GM11168 (cell line): ENCODE data around the gene C2CD4D.

Experiments used
- in situ Hi-C: fragments of 300-500 bp; cut with MboI; formaldehyde crosslinking; loops from one replicate; pipeline ENCODE4 v1.12.0; 2022; ENCODE audit warnings: low sequenced_read_pairs; ENCODE audit not compliant: unreplicated experiment

The C2CD4D gene

DNA sequence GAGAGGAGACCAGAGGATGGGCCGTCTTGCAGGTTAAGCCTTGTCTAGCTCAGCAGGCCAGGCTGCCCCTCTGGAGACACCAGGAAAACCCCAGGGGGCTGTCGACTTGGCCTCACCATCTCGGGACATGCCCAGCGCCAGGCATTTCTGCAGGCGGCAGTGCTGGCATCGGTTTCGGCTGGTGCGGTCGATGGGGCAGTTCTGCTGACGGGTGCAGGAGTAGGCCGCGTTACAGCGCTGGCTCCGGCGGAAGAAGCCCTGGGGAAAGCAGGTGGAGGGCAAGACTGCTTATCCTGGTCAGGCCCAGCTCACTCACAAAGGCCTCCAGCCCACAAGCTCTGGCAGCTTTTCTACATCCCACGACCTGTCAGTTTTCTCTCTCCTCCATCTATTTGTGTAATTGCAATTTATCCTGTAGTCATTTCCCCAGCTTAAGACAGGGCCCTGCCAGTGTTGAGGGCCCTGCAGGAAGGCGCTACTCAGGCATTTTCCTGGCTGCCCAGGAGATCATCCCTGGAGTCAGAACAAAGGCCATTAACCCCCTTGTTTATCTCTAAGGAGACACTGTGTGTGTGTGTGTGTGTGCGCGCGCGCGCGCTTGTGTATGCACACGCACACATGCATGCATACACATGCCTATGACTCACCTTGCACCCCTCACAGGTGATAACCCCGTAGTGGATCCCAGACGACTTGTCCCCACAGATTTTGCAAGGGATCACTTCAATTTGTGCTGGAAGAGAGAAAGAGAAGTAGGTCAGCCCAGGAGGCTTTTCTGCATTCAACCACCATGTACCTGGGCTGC lies 22.9 kb downstream of the C2CD4D start:
- in situ Hi-C loops = no loop called here

DNA sequence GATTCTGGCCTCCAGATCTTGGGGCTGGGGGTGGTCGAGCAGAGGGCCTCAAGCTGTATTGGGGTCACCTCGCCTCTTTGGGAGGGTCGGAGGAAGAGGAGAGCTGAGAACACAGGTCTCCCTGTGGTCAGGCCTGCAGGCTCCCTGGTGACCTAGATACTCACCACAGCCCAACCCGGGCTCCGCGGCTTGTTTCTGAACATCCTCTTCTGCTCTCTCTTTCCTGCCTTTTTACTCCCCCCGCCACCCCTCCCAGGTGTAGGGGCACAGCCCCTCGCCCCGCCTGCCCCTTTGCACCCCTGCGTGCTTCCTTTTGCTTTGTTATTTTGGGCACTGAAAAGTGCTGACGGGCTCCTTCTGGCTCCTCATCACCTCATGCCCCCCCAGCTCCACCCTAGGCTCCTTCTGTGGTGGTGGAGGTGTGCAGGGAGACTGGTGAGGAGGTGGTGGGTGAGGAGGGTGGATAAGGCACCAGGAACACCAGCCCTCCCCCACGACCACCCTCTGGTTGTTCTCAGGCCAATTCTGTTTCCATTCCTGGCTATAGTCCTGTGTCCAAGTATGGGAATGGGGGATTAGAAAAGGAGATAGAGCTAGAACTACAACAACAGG lies 23.8 kb downstream of the C2CD4D start:
- in situ Hi-C loops = no loop called here

DNA sequence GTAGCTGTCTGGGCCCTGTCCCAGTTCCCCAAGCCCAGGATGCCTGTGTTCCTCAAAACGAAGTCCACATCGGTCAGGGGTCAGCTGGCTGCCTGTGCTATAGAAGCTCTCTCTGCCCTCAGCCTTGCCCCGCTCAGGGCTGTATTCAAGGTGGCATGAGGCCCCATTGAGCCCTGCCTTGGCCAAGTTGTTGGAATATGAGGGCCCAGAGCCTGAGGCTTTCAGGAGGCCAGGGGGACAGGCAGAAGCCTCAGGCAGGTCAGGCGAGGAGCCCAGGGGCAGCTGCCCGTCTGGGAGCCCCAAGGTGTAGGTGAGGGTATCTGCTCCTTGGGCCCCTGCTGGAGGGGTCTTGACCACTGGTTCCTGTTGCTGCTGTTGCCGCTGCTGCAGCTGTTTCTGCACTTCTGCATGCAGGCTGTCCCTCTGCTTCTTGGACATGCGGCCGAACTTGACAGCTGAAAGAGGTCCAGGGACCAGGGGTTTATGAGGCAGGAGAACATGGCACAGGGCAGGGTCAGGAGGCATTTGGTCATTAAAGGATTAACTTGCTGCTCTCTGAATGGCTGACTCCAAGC lies 24.6 kb downstream of the C2CD4D start:
- in situ Hi-C loops = no loop called here

DNA sequence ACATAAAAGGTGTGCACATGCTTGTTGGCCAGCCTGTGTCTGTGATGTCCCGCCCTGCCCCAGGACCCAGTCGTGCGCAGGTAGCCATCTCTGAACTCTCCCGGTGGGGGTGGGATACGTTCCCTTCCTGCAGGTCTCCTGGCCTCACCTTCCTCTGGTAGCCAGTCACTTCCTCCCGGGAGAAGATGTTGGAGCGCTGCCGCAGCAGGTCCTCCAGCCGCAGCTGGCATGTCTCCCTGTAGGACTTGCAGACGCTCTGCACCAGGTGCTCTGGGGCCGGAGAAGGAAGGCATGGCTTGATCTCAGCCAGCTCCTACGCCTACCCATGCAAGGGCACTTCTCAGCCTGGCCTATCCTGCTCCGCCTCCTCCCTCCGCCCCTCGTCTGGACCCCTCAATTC lies 25.2 kb downstream of the C2CD4D start:
- in situ Hi-C loops = no loop called here

DNA sequence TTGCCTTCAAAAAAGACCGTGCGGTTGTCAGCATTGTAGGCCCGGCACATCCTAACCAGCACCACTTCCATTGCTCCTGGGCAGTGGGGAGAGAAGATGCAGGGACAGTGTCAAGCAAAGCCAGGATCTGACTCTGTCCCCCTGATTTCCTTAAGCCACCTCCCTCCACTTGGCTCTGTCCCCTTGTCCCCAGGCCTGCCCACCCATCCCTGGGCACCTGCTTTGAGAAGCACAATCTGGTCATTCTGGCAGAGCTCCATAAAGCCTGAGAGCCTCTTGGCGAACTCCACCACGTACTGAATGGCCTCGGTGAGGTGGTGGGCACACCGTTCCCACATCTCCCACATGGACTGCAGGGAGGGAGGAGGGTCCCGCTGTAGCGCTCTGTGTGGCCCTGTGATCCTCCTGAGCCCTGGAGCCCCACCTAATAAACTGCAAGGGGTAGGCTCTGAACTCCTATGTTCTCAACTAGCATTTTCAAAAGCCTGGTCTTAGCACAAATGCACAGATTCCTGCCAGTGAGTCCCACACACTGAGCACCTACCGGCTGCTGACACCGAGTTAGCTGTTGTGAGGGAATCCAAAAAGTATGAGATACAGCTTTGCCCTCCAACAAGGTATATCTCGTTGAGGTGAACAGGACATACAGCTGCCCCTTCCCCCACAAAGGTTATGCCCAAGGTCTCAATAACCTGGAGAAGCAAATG lies 26.2 kb downstream of the C2CD4D start:
- in situ Hi-C loops = no loop called here

DNA sequence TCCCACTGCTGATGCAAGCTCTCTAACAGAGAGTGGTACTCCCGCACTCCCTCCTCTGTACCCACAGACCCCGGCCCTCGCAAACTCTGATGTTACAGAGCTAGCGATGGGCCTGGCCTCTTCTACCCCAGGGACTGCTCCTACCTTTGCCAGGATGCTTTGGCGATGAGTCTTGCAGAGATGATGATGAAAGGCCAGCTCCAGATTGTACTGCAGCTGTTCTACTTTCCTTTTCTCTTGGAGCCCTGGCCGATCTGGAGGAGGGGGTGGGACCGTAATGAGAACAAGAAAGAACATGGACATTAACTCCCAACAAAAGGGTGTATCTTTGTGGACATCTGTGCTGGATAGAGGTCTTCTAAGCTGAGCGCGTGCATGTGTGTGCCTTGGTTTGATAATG lies 28.4 kb downstream of the C2CD4D start:
- in situ Hi-C loops = no loop called here

DNA sequence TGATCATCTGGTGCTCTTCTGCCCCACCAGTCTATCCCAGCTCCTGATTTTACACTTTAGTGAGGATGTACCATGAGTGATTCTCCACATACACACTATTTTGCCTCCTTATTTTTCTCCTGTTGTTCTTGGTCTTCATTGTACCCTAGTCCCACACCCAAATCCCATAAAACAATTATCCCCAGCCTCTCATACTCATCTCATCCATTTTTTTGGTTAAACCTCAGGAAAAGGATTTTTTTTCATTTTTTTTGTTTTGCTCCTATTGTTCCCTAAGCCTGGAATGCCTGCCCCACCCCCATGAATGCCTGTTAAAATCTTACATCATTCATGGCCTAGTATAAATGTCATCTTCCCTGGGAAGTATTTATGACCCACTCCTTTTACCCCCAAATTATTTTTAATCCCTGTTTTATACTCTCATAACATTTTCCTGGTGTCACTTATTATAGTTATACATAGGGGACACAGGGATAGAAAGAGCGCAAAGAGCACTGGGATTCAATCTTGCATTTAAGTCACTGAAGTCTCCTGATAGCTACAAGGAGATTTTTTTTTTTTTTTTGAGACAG lies 29.5 kb downstream of the C2CD4D start:
- in situ Hi-C loops = no loop called here

DNA sequence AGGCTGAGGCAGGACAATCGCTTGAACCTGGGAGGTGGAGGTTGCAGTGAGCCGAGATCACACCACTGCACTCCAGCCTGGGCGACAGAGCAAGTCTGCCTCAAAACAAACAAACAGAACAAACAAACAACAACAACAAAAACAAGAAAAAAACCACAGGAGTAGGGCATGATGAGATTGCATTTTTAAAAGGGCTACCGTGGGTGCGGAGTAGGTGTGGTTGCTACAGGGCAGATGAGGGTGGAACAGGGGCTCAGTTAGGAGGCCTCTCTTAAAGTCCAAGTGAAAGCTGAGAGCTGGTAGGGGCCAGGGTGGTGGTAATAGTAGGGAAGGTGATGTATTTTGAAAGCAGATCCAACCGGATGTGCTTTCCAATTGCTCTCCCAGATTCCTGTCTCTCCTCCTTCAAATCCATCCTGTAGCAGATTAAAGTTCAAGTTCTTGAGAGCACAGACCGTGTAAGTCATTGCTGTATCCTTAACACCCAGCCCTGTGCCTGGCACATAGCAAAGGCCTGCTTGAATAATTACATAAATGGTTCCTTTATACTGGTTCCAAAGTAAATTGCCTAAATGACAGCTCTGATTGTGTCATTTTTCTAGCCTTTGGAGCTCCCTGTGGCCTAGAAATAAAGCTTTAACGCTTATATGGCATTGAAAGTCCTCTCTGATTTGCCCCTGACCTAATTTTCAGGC lies 30.2 kb downstream of the C2CD4D start:
- in situ Hi-C loops = no loop called here

DNA sequence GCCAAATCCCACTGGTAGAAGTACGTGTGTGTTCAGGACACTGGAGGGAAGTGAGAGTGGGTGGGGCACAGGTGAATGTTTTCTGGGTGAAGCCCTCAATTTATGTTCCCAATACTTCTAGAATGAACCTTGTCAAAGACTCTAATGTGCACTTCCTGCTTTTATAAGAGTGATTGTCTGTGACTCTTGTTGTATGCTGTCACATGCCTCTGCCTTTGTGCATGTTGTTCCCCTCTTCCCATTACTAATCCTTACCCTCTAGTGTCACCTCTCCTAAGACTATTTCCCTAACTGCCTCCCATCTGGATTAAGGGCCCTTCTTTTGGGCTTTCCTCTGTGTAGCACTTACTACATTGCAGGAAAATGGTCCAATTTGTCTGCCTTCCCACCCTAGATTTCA lies 31.9 kb downstream of the C2CD4D start:
- in situ Hi-C loops = no loop called here

DNA sequence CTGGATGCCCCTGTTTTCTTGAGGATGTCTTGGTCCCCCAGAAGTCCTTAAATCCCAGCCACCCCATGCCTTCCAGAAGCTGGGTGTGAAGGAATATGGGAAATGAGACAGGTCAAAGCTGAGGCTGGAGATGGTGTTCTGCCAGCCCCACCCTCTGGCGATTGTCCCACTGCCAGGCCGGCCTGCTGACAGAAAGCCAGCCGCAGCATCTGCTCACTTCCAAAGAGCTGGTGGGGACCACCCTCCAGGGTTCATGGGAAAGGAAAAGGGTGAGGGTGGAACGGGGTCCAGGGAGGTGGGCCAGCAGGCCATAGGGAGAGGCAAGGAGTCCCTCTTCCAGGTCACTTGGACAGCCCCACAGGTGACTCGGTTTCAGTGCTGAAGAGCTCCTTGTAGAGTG lies 32.5 kb downstream of the C2CD4D start:
- in situ Hi-C loops = no loop called here

DNA sequence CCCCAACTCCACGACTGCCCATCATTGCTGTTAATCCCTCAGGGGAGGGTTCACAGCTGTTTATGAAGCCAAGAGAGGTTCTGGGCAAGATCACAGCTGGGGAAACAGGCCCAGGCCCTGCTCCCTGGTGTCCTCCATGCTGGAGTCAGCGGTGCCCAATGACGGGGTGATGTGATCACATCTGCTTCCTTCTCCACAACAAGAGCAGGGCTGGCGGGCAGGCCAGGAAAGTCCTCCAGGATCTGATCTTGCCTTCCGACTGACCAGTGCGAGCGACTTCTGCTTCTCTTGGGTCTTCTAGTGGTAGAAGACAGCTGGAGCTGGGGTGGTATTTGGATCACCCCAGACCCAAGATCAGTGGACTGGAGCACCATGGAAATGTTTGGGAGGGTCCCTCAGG lies 33.5 kb downstream of the C2CD4D start:
- in situ Hi-C loops = no loop called here

DNA sequence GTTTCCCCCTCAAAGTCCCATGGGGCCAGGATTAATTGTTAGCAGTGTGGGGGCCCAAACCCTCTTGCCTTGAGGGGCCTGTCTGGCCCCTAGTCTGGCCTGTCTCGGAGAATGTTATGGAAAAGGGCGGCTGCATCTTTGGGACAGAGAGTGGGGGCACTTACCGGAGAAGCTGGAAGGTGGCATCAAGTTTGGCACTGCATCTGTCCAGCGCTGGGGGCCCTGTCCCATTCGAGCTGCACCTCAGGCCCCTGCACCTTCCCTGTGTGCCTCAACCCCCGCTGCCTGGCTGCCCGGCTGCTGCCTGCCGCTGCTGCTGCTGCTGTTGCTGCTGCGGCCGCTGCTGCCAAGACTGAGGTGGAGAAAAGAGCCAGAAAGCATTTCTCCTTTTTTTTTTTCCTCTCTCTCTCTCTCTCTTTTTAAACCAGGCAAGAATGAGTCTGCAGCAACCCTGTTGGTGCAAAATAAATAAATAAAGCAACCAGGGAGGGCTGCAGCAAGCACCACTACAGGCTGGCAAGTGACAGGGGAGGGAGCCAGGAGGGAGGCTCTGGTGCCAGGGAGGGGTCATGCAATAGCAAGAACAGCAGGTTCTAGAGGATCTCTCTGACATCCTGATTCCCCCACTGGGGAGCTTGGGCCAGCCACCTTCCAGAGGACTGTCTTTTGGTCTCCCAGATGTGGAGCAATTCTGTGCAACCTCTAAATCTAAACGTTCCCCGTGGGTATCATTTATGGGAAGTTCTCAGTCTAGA lies 34.4 kb downstream of the C2CD4D start, which contains the start of gene LINGO4:
LINGO4 (minus strand) TSS at position 354 of the 755 bp plus-strand sequence. CDS start 2,715 bp downstream, outside the sequence.
- in situ Hi-C loops = no loop called here

DNA sequence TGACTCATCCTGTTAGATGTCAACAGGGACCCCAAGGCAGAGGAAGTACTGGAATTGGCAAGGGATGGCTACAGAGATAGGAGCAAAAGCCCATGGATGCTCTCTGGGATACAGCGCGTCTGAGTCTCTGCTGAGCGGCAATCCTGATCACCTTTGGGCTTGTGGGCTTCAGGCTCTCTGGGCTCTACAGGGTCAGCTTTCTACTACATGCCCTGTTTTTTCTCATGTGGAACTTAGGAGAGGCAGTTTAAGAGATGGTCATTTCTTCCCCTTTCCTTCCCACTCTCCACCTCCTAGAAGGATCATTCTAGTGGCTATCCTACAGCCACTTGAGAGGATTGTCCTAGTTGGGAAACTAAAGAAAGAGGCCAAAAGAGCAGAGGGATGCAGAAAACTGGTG lies 35.7 kb downstream of the C2CD4D start:
- in situ Hi-C loops = no loop called here

DNA sequence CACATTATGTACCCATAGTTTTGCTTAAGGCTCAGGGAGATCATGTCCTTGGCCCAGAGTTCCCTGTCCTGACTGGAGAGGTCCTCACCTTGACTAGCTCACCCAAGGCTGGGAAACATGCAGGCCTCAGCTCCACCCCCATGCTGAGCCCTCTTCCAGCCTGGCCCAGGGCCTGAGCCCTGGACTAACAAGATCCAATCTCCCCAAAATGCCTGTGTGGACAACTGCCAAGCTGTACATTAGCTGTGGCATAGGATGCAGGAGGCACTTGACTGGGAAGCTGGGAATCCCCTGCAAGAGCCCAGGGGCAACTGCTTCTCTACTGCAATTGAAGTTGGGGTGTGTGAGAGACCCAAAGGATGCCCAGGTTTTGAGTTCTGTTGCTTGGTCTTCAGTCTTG lies 36.5 kb downstream of the C2CD4D start:
- in situ Hi-C loops = no loop called here

DNA sequence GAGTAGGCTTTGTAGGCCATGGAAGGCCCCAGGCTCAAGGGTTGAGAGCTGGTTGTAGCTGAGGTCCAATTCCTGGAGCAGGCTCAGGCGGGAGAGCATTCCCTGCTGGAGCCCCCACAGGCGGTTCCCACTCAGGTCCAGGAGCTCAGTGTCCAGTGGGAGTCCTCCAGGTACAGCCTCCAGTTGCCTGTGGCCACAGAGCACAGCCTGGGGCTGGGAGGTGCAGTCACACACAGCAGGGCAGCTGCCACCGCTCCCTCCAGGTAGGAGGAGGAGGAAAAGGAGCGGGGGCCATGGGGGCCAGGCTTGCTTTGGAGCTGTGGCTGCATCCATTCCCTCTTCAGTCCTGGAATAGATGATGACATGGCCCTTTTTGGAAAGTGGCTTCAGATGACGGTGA lies 37.2 kb downstream of the C2CD4D start:
- in situ Hi-C loops = no loop called here

DNA sequence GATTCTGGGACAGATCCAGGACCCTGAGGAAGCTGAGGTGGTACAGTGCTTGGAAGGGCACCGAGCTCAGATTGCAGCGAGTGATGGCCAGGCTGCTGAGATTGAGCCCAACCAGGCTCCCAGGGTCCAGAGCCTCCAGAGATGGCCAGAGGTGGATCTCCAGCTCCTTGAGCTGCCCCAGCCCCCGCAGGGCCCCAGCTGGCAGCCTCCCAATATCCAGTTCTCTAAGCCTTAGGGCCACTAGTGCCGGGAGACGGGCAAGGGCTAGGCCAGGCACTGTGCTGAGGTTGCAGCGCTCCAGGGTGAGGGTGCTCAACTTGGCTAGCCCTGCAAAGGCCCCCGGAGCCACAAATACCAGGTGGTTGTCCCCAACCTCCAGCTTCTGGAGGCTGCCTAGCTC lies 37.8 kb downstream of the C2CD4D start:
- in situ Hi-C loops = no loop called here

DNA sequence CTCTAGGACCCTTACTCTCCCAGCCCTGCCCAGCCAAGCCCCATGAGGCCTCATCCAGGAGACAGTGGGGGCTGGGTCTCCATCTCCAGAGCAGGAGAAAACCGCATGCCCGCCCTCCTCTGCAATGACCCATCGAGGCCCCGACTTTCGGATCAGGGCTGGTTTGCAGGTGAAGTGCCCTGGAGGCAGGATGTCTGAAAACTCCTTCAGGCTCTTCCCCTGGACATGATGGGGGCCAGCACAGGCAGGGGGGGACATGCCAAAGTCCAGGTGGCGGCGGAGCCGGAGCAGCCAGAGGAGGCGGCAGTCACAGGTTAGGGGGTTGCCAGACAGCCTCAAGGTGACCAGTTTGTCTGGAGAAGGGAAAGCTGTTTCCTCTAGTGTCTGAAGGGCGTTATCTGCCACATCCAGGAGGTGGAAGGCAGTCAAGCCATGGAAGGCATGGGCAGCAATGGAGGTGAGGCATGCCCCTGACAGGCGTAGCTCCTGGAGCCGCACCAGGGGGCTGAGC lies 38.3 kb downstream of the C2CD4D start:
- in situ Hi-C loops = no loop called here

DNA sequence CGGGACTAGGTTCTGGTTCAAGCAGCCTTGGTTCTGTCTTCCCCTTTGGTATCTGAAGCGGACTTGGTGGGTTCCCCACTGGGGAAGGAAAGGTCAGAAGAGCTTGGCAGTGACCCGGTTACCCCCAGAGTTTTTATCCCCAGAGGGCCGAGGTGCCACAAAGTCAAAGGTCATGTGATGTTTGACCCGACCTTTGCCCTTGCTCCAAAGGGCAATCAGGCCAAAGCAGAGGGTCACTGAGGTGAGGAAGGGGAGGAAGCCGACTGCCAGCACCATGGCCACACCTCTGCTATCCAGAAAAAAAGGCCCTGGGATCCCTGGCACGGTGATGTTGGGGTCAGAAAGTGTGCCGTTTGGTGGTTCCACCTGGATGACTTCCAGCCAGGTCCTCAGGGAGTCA lies 38.8 kb downstream of the C2CD4D start:
- in situ Hi-C loops = no loop called here
